IMR-90 (cell line): Measurements from ENCODE around the gene ELOVL2. TPM values are rescaled to one million over a fixed set of nuclear protein-coding genes. Genes with fewer than 3 reads are reported as not detected.

ENCODE experiments used
- ATAC-seq: fragments of 200-7000 bp; cut with Tn5 transposase; 2 replicates; pipeline ENCODE4 v1.9.1; 2020; ENCODE audit warnings: low read depth, mild to moderate bottlenecking, moderate library complexity
- BruUV-seq: library from RNA; stranded (reverse); fragments of 400-500 nt; replicated peaks from 2 replicates; lab custom pipeline; 2021; lab: Mats Ljungman, UMichigan
- CTCF ChIA-PET: fragments of 300-600 bp; formaldehyde crosslinking; extraction: SDS; loops from one replicate; lab custom pipeline; 2021; ENCODE audit warnings: antibody characterized with exemption; lab: Yijun Ruan, JAX
- POLR2A ChIA-PET: fragments of 300-600 bp; sonication (Branson Sonifier 250); formaldehyde crosslinking; loops from one replicate; lab custom pipeline; 2022; ENCODE audit warnings: antibody characterized with exemption; ENCODE audit not compliant: unreplicated experiment; lab: Charles Lee
- DNase-seq: peaks from one replicate; pipeline ENCODE4 v3.0.0; 2013
- H2AFZ ChIP-seq: replicated peaks from 2 replicates; pipeline ENCODE3; 2013; ENCODE audit warnings: low read length, mild to moderate bottlenecking; ENCODE audit not compliant: poor library complexity
- H2AK5ac ChIP-seq: 2 replicates; pipeline ENCODE4 v1.6.1; 2013; ENCODE audit warnings: low read depth, low read length, inconsistent platforms
- H2AK9ac ChIP-seq: replicated peaks from 2 replicates; pipeline ENCODE3; 2013; ENCODE audit warnings: mild to moderate bottlenecking, low read depth, low read length, moderate library complexity; ENCODE audit not compliant: poor library complexity
- H2BK120ac ChIP-seq: 2 replicates; pipeline ENCODE4 v1.6.1; 2013; ENCODE audit warnings: low read depth, low read length, inconsistent platforms
- H2BK15ac ChIP-seq: 3 replicates; pipeline ENCODE4 v1.6.1; 2013; ENCODE audit warnings: low read depth, low read length, inconsistent platforms
- H2BK20ac ChIP-seq: 2 replicates; pipeline ENCODE4 v1.6.1; 2013; ENCODE audit warnings: low read depth, mild to moderate bottlenecking, inconsistent platforms, low read length, moderate library complexity
- H2BK5ac ChIP-seq: 2 replicates; pipeline ENCODE4 v1.6.1; 2013; ENCODE audit warnings: mild to moderate bottlenecking, low read depth, low read length, inconsistent platforms; ENCODE audit not compliant: poor library complexity, severe bottlenecking
- H3K14ac ChIP-seq: replicated peaks from 2 replicates; pipeline ENCODE4 v1.6.1; 2013; ENCODE audit warnings: low read depth, low read length, inconsistent platforms
- H3K18ac ChIP-seq: 2 replicates; pipeline ENCODE4 v1.6.1; 2013; ENCODE audit warnings: low read depth, low read length, control low read depth
- H3K23ac ChIP-seq: 2 replicates; pipeline ENCODE4 v1.6.1; 2013; ENCODE audit warnings: low read depth, low read length, inconsistent platforms
- H3K27ac ChIP-seq: 2 replicates; pipeline ENCODE4 v1.5.1; 2013; ENCODE audit warnings: mild to moderate bottlenecking, control low read depth, low read length; ENCODE audit not compliant: insufficient read depth
- H3K27me3 ChIP-seq: 2 replicates; pipeline ENCODE4 v1.6.1; 2013; ENCODE audit warnings: low read length; ENCODE audit not compliant: control insufficient read depth, insufficient read depth
- H3K36me3 ChIP-seq: 2 replicates; pipeline ENCODE4 v1.6.1; 2013; ENCODE audit warnings: low read length, mixed read lengths; ENCODE audit not compliant: control insufficient read depth, insufficient read depth
- H3K4ac ChIP-seq: 2 replicates; pipeline ENCODE4 v1.6.1; 2013; ENCODE audit warnings: low read depth, low read length, inconsistent platforms
- H3K4me1 ChIP-seq: 2 replicates; pipeline ENCODE4 v1.6.1; 2013; ENCODE audit warnings: low read length, mixed read lengths; ENCODE audit not compliant: control insufficient read depth, insufficient read depth
- H3K4me2 ChIP-seq: 2 replicates; pipeline ENCODE4 v1.6.1; 2013; ENCODE audit warnings: low read depth, mild to moderate bottlenecking, control low read depth, low read length, moderate library complexity
- H3K4me3 ChIP-seq: 2 replicates; pipeline ENCODE4 v1.5.1; 2013; ENCODE audit warnings: low read depth, mild to moderate bottlenecking, control low read depth, low read length, moderate library complexity; ENCODE audit not compliant: insufficient read depth
- H3K56ac ChIP-seq: 2 replicates; pipeline ENCODE4 v1.6.1; 2013; ENCODE audit warnings: low read length, inconsistent platforms; ENCODE audit not compliant: insufficient read depth; ENCODE audit errors: extremely low read depth
- H3K79me1 ChIP-seq, 2 experiments: 2 replicates each; pipeline ENCODE4 v1.6.1; 2013; ENCODE audit warnings: low read length in 2 of 2, inconsistent platforms in 1 of 2, low read depth in 1 of 2
- H3K9ac ChIP-seq: 2 replicates; pipeline ENCODE4 v1.6.1; 2013; ENCODE audit warnings: low read depth, low read length, control low read depth
- H3K9me1 ChIP-seq: 2 replicates; pipeline ENCODE4 v1.6.1; 2013; ENCODE audit warnings: low read length, inconsistent platforms; ENCODE audit not compliant: insufficient read depth
- H3K9me3 ChIP-seq: 2 replicates; pipeline ENCODE4 v1.6.1; 2013; ENCODE audit warnings: low read length; ENCODE audit not compliant: control insufficient read depth, insufficient read depth
- H4K20me1 ChIP-seq: 2 replicates; pipeline ENCODE4 v1.6.1; 2013; ENCODE audit warnings: low read length, inconsistent platforms; ENCODE audit not compliant: insufficient read depth
- H4K5ac ChIP-seq: 2 replicates; pipeline ENCODE4 v1.6.1; 2013; ENCODE audit warnings: mild to moderate bottlenecking, low read depth, low read length, control low read depth
- H4K8ac ChIP-seq, 2 experiments: 2 replicates each; pipeline ENCODE4 v1.6.1; 2013; ENCODE audit warnings: low read depth in 2 of 2, low read length in 2 of 2, control low read depth in 1 of 2, inconsistent platforms in 1 of 2
- H4K91ac ChIP-seq: 2 replicates; pipeline ENCODE4 v1.6.1; 2013; ENCODE audit warnings: low read depth, low read length, inconsistent platforms; ENCODE audit not compliant: insufficient read depth
- CEBPB ChIP-seq: IDR thresholded peaks from 2 replicates; pipeline ENCODE4 v1.6.1; 2012; ENCODE audit warnings: low read depth, low read length, improper control_type of control experiment
- CHD1 ChIP-seq: IDR thresholded peaks from 2 replicates; pipeline ENCODE4 v1.6.1; 2012; ENCODE audit warnings: low read depth, low read length, improper control_type of control experiment
- FOS ChIP-seq: fragments of 150-350 bp; IDR thresholded peaks from 2 replicates; pipeline ENCODE4 v1.6.1; 2016; ENCODE audit warnings: low read depth, low read length
- RAD21 ChIP-seq: IDR thresholded peaks from 2 replicates; pipeline ENCODE4 v1.6.1; 2012; ENCODE audit warnings: low read length, improper control_type of control experiment
- RFX5 ChIP-seq: IDR thresholded peaks from 2 replicates; pipeline ENCODE4 v1.8.0; 2012; ENCODE audit warnings: low read depth, mild to moderate bottlenecking, low read length, moderate library complexity
- SMC3 ChIP-seq: fragments of 150-350 bp; IDR thresholded peaks from 2 replicates; pipeline ENCODE4 v1.6.1; 2016; ENCODE audit warnings: low read depth, mild to moderate bottlenecking, antibody characterized with exemption, low read length, moderate library complexity
- WGBS, 2 experiments: methylation state at CpG; one replicate each; pipeline versions ENCODE4 v1.1.5 to v1.1.7; 2013; ENCODE audit warnings: missing lambda C conversion rate in 2 of 2; ENCODE audit not compliant: insufficient read length in 1 of 2; ENCODE audit errors: extremely low coverage in 2 of 2; 5-methylcytosine and 5-hydroxymethylcytosine counted together
- dilution Hi-C: fragments of 300-500 bp; cut with HindIII; formaldehyde crosslinking; loops from one replicate; pipeline ENCODE4 v1.14.3; 2018; ENCODE audit warnings: low sequenced_read_pairs; ENCODE audit not compliant: unreplicated experiment
- in situ Hi-C: fragments of 300-500 bp; cut with MboI; formaldehyde crosslinking; loops from 3 replicates; pipeline ENCODE4 v1.14.3; 2019; ENCODE audit warnings: low sequenced_read_pairs, inconsistent platforms, mixed read lengths
- intact Hi-C: fragments of 100-400 bp; cut with micrococcal nuclease; formaldehyde crosslinking; loops from 2 replicates; pipeline ENCODE4 v1.10.0; 2022
- polyA plus RNA-seq, 3 experiments: library from polyadenylated mRNA; depleted of rRNA; stranded (reverse); fragments of >200 nt; gene quantifications; 2 replicates each; pipeline ENCODE4 v1.2.3, GENCODE V29; 2012; ENCODE audit warnings: low replicate concordance in 1 of 3
- total RNA-seq: library from RNA; depleted of rRNA; stranded (reverse); fragments of >200 nt; gene quantifications from 2 replicates; pipeline ENCODE4 v1.2.3, GENCODE V29; 2012

Gene ELOVL2
- total and polyA plus RNA-seq, 2 of the 4 experiments (the other 2 are of a cell fraction) = 6.3 to 7.9 TPM

GRCh38 chr6:11002176-11002575 is 41.9 kb downstream of the ELOVL2 start:
- dilution Hi-C loops = no loop called here
- no peak overlapping the region for H3K4me3 ChIP-seq
- WGBS, 2 experiments = no CpG with 5 or more reads among the region's 2 CpGs
- H3K27ac ChIP-seq = no peak overlapping the region
- no peak overlapping the region for H3K18ac ChIP-seq
- H3K56ac ChIP-seq = no peak overlapping the region
- H2BK120ac ChIP-seq = no peak overlapping the region
- no peak for DNase-seq
- no peaks in the 10 kb centered on the region for H3K79me1 ChIP-seq
- no peak for TF ChIP-seq RFX5
- no peak for TF ChIP-seq CHD1
- no peak for TF ChIP-seq SMC3
- no peak for TF ChIP-seq FOS
- no peak for TF ChIP-seq RAD21
- TF ChIP-seq CEBPB = no peak
- intact Hi-C loops = loop anchor here (5.0 kb wide), 1 partner anchor 40 kb away; no protein-coding TSS in a partner anchor
- no peak overlapping the region for H3K14ac ChIP-seq
- no peak overlapping the region for H2AK9ac ChIP-seq
- H3K23ac ChIP-seq = no peak overlapping the region
- ChIA-PET POLR2A (no interaction called here), CTCF (no interaction called here)
- H3K9ac ChIP-seq = no peak overlapping the region
- H3K9me1 ChIP-seq = peaks cover 3% of the 10 kb centered on the region; the same call in 1 of the 2 replicates
- no peak overlapping the region for H2BK5ac ChIP-seq
- H3K36me3 ChIP-seq = no peaks in the 10 kb centered on the region
- in situ Hi-C loops = no loop called here
- no peak overlapping the region for H3K4me2 ChIP-seq
- no peak overlapping the region for H4K8ac ChIP-seq
- BruUV-seq = no TSS peak
- no peak overlapping the region for H2AFZ ChIP-seq
- no peak overlapping the region for H2BK20ac ChIP-seq
- H2BK15ac ChIP-seq = no peak overlapping the region; the same call in 2 of the 3 replicates
- no peak overlapping the region for H2AK5ac ChIP-seq
- no peak overlapping the region for H4K5ac ChIP-seq
- peaks cover 5% of the 10 kb centered on the region for H3K4me1 ChIP-seq
- H3K4ac ChIP-seq = no peak overlapping the region
- H3K9me3 ChIP-seq = no peaks in the 10 kb centered on the region
- no peak for ATAC-seq
- no peaks in the 10 kb centered on the region for H4K20me1 ChIP-seq
- no peaks in the 10 kb centered on the region for H3K27me3 ChIP-seq
- H4K91ac ChIP-seq = no peak overlapping the region
